SH-SY5Y (cell line): Measurements from ENCODE around the gene RNASE8.

ENCODE experiments used
- GATA2 ChIP-seq: IDR thresholded peaks from 2 replicates; pipeline ENCODE4 v1.6.1; 2011; ENCODE audit warnings: mild to moderate bottlenecking, low read depth, low read length
- GATA3 ChIP-seq: IDR thresholded peaks from 2 replicates; pipeline ENCODE4 v1.6.1; 2011; ENCODE audit warnings: low read depth, mild to moderate bottlenecking, low read length, moderate library complexity

The RNASE8 gene

DNA sequence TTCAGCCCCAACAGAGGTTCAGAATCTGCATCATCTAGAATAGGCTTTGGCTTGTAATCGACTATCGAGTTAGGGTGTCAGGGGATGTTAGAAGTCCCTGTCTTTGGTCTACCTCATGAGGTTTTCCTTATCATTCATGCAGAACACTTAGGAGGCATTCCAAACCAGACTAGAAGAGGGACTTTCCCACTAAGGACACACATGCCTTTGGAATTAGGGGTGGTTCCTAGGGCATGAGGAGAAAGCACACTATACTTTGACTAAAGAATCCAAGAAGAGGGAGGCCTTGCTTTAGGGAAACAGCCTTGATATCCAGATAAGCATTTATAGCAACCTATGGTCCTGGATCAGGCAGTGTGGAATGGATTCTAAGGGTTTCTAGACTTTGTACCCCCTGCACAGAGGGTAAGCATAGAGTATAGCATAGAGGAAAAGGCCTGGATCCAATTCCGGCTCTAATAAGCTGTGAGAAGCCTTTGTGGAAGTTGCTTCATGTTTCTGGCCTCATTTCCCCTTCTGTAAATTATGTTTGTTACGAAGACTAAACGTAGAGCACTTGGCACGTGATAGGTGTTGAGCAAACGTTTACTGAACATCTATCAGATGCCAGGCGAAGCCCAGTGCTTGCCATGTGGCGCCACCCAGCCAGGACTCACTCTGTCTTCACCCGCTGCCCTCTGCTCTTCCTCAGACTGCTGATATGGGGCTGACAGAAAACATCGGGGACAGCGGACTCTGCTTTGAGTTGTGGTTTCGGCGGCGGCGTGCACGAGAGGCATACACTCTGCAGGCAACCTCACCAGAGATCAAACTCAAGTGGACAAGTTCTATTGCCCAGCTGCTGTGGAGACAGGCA is 27.6 kb downstream of the RNASE8 start:
- TF ChIP-seq GATA2 (no peak), GATA3 (no peak)

DNA sequence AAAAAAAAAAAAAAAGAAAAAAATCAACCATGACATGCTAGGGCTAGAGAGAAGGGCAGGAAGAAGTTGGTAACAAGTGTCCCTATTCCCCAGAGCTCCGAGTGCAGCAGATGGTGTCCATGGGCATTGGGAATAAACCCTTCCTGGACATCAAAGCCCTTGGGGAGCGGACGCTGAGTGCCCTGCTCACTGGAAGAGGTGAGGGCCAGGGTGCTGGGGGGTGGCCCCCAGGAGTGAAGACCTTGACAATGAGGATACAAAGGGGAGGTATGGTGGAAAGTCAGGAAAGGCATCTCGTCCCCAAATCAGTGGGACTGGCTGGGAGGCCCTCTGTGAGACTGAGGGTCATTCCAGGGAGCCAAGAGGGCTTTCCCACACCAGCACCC is 29.3 kb downstream of the RNASE8 start:
- TF ChIP-seq GATA3 (no peak), GATA2 (no peak)

DNA sequence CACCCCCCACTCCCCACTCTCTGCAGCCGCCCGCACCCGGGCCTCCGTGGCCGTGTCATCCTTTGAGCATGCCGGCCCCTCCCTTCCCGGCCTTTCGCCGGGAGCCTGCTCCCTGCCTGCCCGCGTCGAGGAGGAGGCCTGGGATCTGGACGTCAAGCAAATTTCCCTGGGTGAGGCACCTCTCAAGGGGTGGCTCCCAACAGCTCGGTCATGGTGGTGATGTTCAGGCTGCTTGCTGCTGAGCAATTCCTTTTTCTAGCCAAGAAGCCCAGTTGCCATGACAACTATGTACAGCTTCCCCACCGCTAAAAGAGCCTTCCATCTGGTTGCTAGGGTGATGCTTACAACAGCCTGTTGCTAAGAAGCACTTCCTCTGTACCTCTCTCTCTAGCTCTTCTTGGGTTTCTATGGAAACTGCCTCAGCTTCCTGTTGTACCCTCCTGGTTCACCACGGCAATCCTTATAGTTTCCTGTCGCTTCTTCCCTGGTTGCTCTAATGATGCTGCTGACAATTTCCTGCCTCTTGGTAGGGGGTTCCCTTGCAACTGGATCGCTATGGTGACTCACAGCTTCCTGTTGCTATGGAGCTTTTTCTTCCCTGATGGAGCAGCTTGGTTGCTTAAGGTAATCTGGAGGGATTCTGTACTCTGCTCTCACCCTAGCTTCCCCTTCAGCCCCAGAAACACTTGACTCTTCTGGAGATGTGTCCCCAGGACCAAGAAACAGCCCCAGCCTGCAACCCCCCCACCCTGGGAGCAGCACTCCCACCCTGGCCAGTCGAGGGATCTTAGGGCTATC is 29.9 kb downstream of the RNASE8 start:
- TF ChIP-seq GATA2 (no peak), GATA3 (no peak)

DNA sequence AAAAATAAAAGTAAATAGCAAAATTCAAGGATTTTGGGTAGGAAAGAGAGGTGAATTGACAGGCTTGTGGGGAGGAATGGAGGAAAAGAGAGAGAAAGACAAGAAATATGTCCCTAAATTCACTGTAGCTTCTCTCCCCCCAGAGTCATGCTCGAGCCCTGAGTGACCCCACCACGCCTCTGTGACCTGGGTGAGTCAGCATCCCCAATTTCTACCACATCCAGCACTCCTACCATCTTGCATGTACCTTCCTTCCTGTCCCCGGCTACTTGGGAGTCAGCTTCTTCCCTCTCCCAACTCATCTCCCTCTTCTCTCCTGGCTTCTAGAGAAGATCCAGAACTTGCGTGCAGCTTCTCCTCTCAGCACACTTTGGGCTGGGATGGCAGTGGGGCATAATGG is 31.1 kb downstream of the RNASE8 start:
- no peak for TF ChIP-seq GATA3
- no peak for TF ChIP-seq GATA2

DNA sequence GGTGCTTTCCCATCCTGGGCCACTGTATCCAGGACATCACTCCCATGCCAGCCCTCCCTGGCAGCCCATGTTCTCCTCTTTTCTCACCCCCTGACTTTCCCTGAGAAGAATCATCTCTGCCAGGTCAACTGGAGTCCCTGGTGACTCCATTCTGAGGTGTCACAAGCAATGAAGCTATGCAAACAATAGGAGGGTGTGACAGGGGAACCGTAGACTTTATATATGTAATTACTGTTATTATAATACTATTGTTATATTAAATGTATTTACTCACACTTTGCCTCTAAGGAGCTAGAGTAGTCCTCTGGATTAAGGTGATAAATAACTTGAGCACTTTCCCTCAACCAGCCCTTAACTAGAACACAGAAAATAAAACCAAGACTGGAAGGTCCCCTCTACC is 31.6 kb downstream of the RNASE8 start:
- TF ChIP-seq GATA3 (no peak), GATA2 (no peak)

DNA sequence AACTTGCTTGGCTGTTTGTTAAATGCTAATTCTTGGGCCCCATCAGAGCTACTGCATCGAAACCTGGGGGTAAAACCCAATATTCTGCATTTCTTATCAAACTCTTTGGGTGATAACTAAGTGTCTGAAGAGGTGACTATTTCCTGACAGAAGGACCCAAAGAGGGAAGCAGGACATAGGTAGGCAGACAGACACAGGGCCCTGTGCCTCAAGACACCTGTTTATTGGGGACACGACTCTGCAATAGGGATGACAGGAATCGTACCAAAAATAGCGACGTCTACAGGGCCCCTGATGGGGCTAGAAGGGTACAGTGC is 32.2 kb downstream of the RNASE8 start:
- TF ChIP-seq GATA2 = no peak
- TF ChIP-seq GATA3 = no peak

DNA sequence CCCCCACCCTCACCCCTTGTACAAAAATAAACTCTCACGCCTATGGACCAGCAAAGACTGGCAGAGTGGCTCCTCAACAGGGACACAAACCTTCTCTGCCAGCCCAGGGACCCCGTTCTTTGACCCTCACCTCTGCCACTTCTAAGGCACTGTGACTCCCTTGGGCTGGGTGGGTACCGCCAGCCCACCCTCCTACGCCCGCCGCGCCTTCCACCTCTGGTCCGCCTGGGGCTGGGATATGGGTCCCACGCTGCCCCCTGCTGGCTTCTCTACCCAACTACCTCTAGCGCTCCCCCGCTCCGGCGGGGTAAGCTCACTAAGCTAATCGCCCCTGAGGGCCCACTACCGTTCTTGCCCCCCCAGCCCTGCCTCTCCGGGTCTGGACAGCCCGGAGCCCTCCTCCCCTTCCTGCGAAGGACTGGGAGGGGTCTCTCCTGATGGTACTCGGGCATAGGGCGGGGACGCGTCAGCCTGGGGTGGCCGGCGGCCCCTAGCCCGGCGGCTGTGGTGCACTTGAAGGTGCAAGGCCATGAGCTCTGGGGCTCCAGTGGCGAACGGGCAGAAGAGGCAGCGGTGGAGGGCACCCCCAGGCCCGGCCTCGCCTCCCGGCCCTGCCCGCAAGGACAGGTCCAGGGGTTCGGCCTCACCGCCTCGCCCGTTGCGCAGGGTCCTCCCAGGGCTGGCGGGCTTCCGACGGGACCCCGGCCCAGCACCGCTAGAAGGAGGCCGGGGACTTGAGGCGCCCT is 32.7 kb downstream of the RNASE8 start:
- TF ChIP-seq GATA3 = no peak
- no peak for TF ChIP-seq GATA2

DNA sequence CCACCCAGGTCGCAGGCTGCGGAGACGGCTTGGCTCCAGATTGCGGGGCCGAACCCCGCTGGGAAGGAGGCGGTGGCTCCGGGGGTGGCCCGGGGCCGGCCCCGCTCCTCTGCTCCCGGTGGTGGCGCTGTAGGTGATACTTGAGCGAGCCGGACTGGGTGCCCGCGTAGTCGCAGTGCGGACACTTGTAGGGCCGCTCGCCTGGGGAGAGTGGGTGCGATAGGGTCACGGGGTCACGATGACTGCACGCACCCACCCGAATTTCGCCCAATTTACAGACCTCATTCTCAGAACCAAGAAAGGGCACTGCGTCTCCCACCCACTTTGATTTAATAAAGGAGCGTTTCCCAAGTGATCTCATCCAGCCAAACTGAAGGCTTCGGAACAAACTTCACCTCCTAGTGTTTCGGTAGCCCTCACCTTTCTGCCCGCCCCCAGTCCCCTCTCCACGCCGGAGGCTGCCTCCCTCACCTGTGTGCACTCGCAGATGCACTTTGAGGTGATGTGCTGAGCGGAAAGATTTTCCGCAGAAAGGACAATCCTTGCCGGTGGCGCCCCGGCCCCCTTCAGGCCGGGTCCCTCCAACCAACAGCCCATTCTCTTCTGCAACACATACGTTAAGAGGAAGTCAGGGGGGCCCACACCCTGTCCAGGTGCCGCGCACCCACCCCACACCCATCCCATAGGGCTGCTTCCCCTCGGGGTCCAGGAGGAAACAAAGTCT is 33.5 kb downstream of the RNASE8 start:
- no peak for TF ChIP-seq GATA2
- TF ChIP-seq GATA3 = no peak

DNA sequence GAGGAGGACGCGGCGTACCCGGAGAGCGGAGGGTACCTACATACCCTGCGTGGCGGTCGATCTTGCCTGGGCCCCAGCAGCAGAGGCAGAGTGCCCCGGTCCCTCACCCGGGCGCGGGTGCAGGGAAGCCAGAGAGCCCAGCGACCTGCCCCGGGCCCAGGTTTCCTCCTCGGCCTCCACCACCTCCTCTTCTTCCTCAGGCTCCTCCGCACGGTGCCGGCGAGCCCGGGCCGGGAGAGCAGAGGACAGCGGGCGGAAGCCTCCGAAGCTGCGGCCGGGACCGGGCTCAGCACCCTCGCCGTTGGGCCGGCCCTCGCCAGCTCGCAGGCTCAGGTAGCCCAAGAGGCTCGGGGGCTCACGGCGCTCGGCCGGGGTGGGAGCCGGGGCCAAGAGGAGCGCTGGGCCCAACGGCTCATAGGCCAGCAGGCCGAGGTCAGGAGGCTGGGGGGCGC is 34.2 kb downstream of the RNASE8 start:
- no peak for TF ChIP-seq GATA2
- no peak for TF ChIP-seq GATA3

DNA sequence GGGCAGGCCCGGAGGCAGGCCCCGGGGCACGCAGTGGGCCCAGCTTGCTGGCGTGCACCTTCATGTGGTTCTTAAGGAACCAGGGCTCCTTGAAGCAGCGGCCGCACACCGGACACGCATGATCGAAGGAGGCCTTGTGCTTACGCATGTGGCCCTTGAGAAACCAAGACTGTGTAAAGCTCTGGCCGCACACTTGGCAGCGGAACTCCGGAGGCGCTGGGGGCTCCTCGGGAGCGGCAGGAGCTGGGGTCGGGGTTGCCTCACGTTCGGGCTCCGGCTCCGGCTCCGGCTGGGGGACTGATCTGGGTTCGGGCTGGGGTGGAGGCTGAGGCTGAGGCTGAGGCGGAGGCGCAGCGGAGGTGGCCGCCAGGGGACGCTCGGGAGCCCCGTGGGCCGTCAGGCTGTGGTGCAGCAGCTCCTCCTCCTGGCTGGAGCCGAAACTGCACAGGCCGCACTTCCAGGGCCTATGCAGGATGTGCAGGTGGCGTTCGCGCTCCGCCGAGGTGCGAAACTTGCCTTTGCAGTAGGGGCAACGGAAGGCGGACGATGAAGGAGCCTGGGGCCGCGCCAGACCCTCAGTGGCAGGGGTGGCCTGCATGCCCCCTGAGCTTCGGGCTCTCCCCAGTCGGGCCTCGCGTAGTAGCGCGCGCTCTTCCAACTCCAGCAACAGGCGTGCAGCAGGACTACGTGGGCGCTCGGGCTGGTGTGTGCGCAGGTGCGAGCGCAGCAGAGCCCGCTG is 34.8 kb downstream of the RNASE8 start:
- TF ChIP-seq GATA2 = no peak
- TF ChIP-seq GATA3 = no peak

DNA sequence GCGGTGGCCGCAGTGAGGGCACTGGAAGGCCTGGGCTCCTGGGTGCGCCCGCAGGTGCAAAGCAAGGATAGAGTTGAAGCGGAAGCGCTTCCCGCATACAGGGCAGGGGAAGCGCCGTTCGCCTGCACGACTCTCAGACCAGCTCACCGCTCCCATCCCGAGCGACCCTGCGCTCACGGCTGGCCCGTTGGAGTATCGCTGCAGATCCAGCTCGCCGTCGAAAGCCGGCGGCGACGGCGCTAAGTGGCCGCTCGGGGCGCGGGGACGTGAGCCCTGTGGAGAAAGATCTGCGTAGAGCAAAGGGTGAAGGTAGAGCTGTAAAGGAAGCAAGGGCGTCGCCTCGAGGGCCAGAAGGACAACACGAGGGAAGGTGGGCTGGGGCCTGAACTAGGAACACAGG is 35.4 kb downstream of the RNASE8 start:
- TF ChIP-seq GATA3 (no peak), GATA2 (no peak)

DNA sequence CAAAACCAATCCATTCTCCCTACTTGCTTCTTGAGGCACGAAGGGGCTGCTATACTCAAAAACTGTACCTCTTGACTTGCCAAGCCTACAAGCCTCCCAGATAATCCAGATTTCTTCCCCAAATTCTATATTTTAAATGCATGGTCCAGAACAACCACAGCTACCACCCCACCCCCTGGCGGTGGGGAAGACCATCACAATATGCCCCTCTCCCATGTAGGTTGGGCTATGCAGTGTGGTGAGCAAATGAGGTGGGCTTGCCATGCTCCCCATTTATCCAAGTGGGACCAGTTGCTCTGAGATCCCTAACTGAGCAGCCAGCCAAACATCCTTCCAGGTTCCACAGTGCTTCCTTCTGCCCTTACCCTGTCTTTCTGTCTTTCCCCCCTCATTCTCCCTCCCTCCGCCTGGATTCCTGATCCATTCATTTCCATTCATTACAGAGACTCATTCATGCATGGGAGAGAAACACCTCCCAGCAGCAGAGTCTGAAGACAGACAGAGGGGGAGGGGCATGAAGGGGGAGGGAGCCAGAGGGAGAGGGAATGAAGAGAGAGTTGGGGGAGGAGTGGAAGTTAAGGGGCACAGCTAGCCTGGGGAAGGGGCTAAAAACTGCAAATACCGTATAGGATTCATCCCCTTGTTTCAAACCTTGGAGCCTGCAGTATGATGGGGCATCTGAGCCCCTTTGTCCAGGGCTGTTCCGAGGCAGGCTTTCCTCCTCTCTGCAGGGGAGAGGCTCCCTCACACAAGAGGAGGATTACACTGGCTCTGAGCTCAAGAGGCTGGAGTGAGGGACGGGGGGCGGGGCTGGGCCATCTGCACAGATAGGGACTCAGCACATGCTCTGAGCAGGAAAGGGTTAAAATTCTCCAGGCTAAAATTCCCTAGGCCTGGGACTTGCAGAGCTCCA is 36.4 kb downstream of the RNASE8 start:
- TF ChIP-seq GATA2 (no peak), GATA3 (no peak)
